Activated CD8-positive, alpha-beta T cell treated with anti-CD3 and anti-CD28 coated beads for 36 hours (primary cell): Measurements from ENCODE around the gene PLCXD1. TPM values are rescaled to one million over a fixed set of nuclear protein-coding genes. Genes with fewer than 3 reads are reported as not detected.
"Not testable (repeated sequence)": the region's sequence is repeated elsewhere in the genome, so short reads cannot be mapped to it uniquely, and the experiment has no call there.

Experiments
- ATAC-seq: fragments of 200-7000 bp; cut with Tn5 transposase; one replicate; pipeline ENCODE4 v1.10.0; 2021; ENCODE audit warnings: mild to moderate bottlenecking, moderate library complexity
- CTCF ChIA-PET: fragments of 350-600 bp; sonication (Branson Sonifier 250); formaldehyde crosslinking; loops from one replicate; lab custom pipeline; 2021; ENCODE audit warnings: antibody characterized with exemption; lab: Charles Lee
- POLR2A ChIA-PET: fragments of 350-600 bp; sonication (Branson Sonifier 250); formaldehyde crosslinking; loops from one replicate; lab custom pipeline; 2021; ENCODE audit warnings: antibody characterized with exemption; lab: Charles Lee
- DNase-seq: peaks from one replicate; pipeline ENCODE4 v3.0.0-alpha.2; 2020
- H3K27ac Mint-ChIP-seq: one replicate; pipeline ENCODE4 v1.8.0; 2021; ENCODE audit warnings: mild to moderate bottlenecking, mixed read lengths
- H3K27me3 Mint-ChIP-seq: one replicate; pipeline ENCODE4 v1.8.0; 2021; ENCODE audit warnings: mixed read lengths
- H3K36me3 Mint-ChIP-seq: one replicate; pipeline ENCODE4 v1.8.0; 2021; ENCODE audit warnings: low read depth, mixed read lengths
- H3K4me1 Mint-ChIP-seq: one replicate; pipeline ENCODE4 v1.8.0; 2021; ENCODE audit warnings: low read depth, mixed read lengths
- H3K4me3 Mint-ChIP-seq: one replicate; pipeline ENCODE4 v1.8.0; 2021; ENCODE audit warnings: mild to moderate bottlenecking, moderate library complexity, mixed read lengths
- H3K9me3 Mint-ChIP-seq: one replicate; pipeline ENCODE4 v1.8.0; 2021; ENCODE audit warnings: mixed read lengths
- intact Hi-C: fragments of 100-400 bp; cut with micrococcal nuclease; formaldehyde crosslinking; loops from one replicate; pipeline ENCODE4 v1.10.0; 2022
- total RNA-seq, 2 experiments: library from RNA; stranded (reverse); gene quantifications; one replicate each; pipeline ENCODE4 v1.2.3, GENCODE V29; 2021
- TF ChIP-seq, protein P1 (sequence below): fragments of 200-600 bp; IDR thresholded peaks from one replicate; pipeline ENCODE4 v1.8.0; 2022; ENCODE audit warnings: antibody characterized with exemption, mild to moderate bottlenecking

PLCXD1 gene
- total RNA-seq, 2 experiments from 2014 or later, result 63.9 to 65.7 TPM

DNA sequence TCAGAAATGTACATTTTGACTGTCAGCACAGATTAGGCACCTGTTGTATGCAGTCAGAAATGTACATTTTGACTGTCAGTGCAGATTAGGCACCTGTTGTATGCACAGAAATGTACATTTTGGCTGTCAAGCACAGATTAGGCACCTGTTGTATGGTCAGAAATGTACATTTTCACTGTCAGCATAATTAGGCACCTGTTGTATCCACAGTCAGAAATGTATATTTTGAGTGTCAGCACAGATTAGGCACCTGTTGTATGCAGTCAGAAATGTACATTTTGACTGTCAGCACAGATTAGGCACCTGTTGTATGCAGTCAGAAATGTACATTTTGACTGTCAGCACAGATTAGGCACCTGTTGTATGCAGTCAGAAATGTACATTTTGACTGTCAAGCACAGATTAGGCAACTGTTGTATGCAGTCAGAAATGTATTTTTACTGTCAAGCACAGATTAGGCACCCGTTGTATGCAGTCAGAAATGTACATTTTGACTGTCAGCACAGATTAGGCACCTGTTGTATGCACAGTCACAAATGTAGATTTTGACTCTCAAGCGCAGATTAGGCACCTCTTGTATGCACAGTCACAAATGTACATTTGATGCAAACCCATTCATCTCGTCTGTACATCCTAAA is 25.6 kb downstream of the PLCXD1 start:
- peaks cover 57% of the 10 kb centered on the region for H3K36me3 Mint-ChIP-seq
- ATAC-seq, H3K4me1 Mint-ChIP-seq, intact Hi-C loops, DNase-seq, H3K4me3 Mint-ChIP-seq, POLR2A ChIA-PET, H3K9me3 Mint-ChIP-seq, H3K27ac Mint-ChIP-seq, CTCF ChIA-PET, H3K27me3 Mint-ChIP-seq: not testable (repeated sequence)

DNA sequence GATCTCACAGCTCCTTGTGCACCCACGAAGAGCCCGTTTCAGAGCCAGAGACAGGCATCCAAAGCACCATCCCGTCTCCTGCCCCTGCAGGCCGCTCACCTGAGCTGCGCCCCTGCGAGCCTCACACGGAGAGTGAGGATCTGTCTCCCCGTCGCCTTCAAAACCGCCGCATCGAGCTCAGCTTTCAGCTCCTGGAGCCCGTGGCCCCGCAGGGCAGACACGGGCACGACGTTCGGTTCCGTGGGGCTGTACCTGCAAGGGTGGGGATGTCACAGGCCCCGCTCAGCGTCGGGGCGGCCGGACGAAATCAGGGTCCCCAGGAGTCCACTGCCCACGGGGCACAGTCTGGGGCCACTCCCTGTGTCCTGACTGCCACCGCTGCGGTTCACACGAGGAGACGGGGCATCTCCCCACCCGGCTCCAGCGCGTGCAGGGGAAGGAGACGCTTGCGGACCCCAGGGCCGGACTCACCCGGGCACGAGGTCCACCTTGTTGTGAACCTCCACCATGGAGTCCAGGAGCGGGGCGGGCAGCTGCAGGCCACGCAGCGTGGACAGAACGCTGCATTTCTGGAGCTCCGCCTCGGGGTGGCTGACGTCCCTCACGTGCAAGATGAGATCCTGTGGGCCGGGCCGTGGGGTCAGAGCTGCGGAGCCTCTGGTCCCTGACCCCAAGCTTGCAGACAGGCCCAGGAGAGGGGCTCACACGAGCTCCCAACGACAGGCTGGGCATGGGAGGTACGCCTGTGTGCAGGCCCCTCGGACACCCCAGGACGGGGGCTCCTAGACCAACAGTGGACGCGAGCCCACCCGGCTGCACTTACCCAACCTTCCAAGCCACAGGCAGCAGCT is 26.3 kb downstream of the PLCXD1 start:
- TF ChIP-seq, protein P1, sequence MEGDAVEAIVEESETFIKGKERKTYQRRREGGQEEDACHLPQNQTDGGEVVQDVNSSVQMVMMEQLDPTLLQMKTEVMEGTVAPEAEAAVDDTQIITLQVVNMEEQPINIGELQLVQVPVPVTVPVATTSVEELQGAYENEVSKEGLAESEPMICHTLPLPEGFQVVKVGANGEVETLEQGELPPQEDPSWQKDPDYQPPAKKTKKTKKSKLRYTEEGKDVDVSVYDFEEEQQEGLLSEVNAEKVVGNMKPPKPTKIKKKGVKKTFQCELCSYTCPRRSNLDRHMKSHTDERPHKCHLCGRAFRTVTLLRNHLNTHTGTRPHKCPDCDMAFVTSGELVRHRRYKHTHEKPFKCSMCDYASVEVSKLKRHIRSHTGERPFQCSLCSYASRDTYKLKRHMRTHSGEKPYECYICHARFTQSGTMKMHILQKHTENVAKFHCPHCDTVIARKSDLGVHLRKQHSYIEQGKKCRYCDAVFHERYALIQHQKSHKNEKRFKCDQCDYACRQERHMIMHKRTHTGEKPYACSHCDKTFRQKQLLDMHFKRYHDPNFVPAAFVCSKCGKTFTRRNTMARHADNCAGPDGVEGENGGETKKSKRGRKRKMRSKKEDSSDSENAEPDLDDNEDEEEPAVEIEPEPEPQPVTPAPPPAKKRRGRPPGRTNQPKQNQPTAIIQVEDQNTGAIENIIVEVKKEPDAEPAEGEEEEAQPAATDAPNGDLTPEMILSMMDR, result no peak
- H3K9me3 Mint-ChIP-seq, result no peaks in the 10 kb centered on the region
- DNase-seq, result no peak
- no peaks in the 10 kb centered on the region for H3K27me3 Mint-ChIP-seq
- ChIA-PET POLR2A (no interaction called here), CTCF (no interaction called here)
- H3K36me3 Mint-ChIP-seq, result peaks cover 56% of the 10 kb centered on the region
- no peaks in the 10 kb centered on the region for H3K4me1 Mint-ChIP-seq
- intact Hi-C loops, result no loop called here
- no peak for ATAC-seq
- H3K27ac Mint-ChIP-seq, result no peak overlapping the region
- no peak overlapping the region for H3K4me3 Mint-ChIP-seq

DNA sequence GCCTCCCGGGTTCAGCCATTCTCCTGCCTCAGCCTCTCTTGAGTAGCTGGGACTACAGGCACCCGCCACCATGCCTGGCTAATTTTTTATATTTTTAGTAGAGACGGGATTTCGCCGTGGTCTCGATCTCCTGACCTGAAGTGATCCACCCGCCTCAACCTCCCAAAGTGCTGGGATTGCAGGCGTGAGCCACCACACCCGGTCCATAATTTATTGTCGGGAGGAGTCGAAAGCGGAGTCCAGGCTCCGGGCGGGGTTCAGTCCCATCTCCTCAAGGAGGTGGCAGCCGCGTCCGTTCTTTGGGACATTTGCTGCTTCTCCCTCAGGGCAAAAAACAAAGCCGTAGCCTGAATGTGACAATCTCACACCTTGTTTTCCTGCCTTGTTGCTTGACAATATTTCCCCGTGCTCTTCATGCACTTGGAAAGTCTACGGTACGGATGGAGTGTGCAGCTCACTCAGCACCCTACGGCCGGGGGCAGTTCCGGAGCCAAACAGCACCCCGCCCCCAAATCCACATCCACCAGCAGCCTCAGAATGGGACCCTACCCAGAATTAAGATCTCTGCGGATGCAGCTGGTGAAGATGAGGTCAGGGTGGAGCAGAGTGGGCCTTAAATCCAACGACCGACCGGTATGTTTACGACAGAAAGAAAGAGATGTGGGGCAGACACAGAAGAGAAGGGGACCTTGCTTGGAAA is 27.8 kb downstream of the PLCXD1 start:
- Mint-ChIP-seq H3K27me3 (no peaks in the 10 kb centered on the region), H3K4me1 (no peaks in the 10 kb centered on the region), H3K27ac (no peak overlapping the region), H3K4me3 (no peak overlapping the region), H3K36me3 (peaks cover 55% of the 10 kb centered on the region), H3K9me3 (no peaks in the 10 kb centered on the region)
- CTCF ChIA-PET, result no interaction called here
- intact Hi-C loops, result no loop called here
- no peak for ATAC-seq
- POLR2A ChIA-PET, result no interaction called here
- TF ChIP-seq, protein P1, result no peak
- DNase-seq, result no peak

DNA sequence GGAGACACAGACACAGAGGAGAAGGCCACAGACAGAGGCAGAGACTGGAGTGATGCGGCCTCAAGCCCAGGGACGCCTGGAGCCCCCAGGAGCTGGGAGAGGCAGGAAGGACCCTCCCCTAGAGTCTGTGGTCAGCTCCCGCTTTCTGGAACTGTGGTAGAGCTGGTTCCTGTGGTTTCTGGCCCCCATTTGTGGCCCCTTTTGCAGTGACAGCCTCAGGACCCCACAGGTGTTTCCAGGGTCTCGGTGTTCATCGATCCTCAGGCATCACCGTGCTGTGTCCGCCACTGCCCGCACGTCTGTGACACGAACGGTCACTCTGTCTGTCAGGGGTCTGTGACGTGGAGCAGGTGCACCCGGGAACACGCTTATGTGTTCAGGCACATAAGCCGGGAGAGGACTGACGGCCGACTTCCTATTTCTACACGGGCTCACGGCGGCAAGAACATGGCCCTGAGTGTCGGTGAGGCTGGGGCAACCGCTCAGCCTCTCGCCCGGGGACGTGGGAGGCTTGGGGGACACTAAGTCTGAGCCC is 29.5 kb downstream of the PLCXD1 start:
- Mint-ChIP-seq H3K27me3 (no peaks in the 10 kb centered on the region), H3K27ac (no peak overlapping the region), H3K9me3 (no peaks in the 10 kb centered on the region), H3K4me3 (no peak overlapping the region), H3K4me1 (no peaks in the 10 kb centered on the region), H3K36me3 (peaks cover 47% of the 10 kb centered on the region)
- ChIA-PET CTCF (no interaction called here), POLR2A (no interaction called here)
- ATAC-seq (no peak), DNase-seq (no peak)
- TF ChIP-seq, protein P1, result no peak
- intact Hi-C loops, result no loop called here

DNA sequence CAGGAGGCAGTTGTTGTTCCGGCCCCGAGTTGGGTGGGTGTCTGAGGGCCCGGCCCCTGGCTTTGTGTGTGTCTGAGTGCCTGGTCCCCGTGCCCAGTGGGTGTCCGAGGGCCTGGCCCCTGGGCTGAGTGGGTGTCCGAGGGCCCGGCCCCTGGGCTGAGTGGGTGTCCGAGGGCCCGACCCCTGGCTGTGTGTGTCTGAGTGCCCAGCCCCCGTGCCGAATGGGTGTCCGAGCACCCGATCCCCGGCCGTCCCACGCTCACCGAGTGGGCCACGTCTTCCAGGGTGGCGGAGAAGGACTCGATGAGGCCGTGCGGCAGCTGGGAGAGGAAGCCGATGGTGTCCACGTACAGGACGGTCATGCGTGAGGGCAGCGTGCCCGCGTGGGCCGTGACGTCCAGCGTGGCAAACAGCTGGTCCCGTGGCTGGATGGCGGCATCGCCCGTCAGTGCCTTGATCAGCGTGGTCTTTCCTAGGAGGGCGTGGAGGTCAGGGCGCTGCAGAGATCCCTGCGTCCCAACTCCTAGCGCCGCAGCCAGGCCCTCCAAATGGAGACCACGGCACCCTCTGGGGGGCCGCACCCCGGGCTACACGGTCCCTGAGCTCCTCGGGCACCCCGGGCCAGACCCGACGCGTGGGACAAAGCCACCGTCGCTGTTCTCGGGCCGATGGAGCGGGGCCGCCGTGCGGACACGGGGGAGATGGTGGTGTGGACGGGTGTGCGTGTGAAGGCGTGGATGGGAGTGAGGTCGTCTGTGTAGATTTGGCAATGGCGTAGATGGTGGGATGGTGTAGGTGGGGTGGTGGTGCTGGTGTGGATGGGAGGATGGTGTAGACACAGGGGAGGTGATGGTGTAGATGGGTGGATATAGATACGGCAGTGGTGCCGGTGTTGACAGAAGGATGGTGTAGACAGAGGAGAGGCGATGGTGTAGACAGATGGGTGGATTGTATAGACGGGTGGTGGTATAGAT is 30.3 kb downstream of the PLCXD1 start:
- H3K36me3 Mint-ChIP-seq, result peaks cover 40% of the 10 kb centered on the region
- no peak overlapping the region for H3K4me3 Mint-ChIP-seq
- H3K9me3 Mint-ChIP-seq, result no peaks in the 10 kb centered on the region
- DNase-seq, result no peak
- intact Hi-C loops, result no loop called here
- H3K27ac Mint-ChIP-seq, result no peak overlapping the region
- TF ChIP-seq, protein P1, result no peak
- H3K4me1 Mint-ChIP-seq, result no peaks in the 10 kb centered on the region
- no peaks in the 10 kb centered on the region for H3K27me3 Mint-ChIP-seq
- ChIA-PET CTCF (no interaction called here), POLR2A (no interaction called here)
- no peak for ATAC-seq
